HG02852 (cell line): ENCODE measurements around the gene ARHGEF7.
"Not testable (repeated sequence)": the region's sequence is repeated elsewhere in the genome, so short reads cannot be mapped to it uniquely, and the experiment has no call there.

ENCODE experiments used
- ATAC-seq: cut with Tn5 transposase; IDR thresholded peaks from one replicate; pipeline ENCODE4 v1.9.1; 2021; ENCODE audit warnings: mild to moderate bottlenecking, moderate library complexity; ENCODE audit not compliant: unreplicated experiment

ARHGEF7 gene

GRCh38 chr13:111187960-111188541 is 72.9 kb downstream of the ARHGEF7 start:
- no peak for ATAC-seq

- not testable (repeated sequence) for ATAC-seq
These were observed 74.0 kb downstream of the ARHGEF7 start for GRCh38 chr13:111189064-111189505.

- not testable (repeated sequence) for ATAC-seq
These were observed 74.4 kb downstream of the ARHGEF7 start for GRCh38 chr13:111189516-111189915.

- ATAC-seq = not testable (repeated sequence)
These were observed 78.1 kb downstream of the ARHGEF7 start for GRCh38 chr13:111193223-111193622.

- not testable (repeated sequence) for ATAC-seq
These were observed 79.5 kb downstream of the ARHGEF7 start for GRCh38 chr13:111194651-111195050.

- ATAC-seq = not testable (repeated sequence)
These were observed 83.7 kb downstream of the ARHGEF7 start for GRCh38 chr13:111198732-111199378.

GRCh38 chr13:111201304-111201940 is 86.3 kb downstream of the ARHGEF7 start:
- ATAC-seq = no peak

GRCh38 chr13:111202156-111202621 is 87.1 kb downstream of the ARHGEF7 start:
- peak; percentile 2 for ATAC-seq

GRCh38 chr13:111202745-111203144 is 87.6 kb downstream of the ARHGEF7 start:
- ATAC-seq = peak; percentile 78

GRCh38 chr13:111203736-111204389 is 88.8 kb downstream of the ARHGEF7 start:
- peak; percentile 32 for ATAC-seq

- no peak for ATAC-seq
These were observed 89.5 kb downstream of the ARHGEF7 start for GRCh38 chr13:111204438-111205177.

- no peak for ATAC-seq
These were observed 91.0 kb downstream of the ARHGEF7 start for GRCh38 chr13:111206148-111206547.

GRCh38 chr13:111209613-111210012 is 94.5 kb downstream of the ARHGEF7 start:
- ATAC-seq = no peak

GRCh38 chr13:111210091-111210490 is 95.0 kb downstream of the ARHGEF7 start:
- no peak for ATAC-seq

- no peak for ATAC-seq
These were observed 95.7 kb downstream of the ARHGEF7 start for GRCh38 chr13:111210544-111211469.

- ATAC-seq = no peak
These were observed 96.8 kb downstream of the ARHGEF7 start for GRCh38 chr13:111211789-111212516.

GRCh38 chr13:111212517-111212873 is 97.4 kb downstream of the ARHGEF7 start:
- no peak for ATAC-seq

- no peak for ATAC-seq
These were observed 99.0 kb downstream of the ARHGEF7 start for GRCh38 chr13:111213964-111214726.
